Right lobe of liver (tissue), 6 donors: ENCODE measurements around the gene PTPRD. TPM values are rescaled to one million over a fixed set of nuclear protein-coding genes. Genes with fewer than 3 reads are reported as not detected.
A peak's percentile ranks its signal among the peaks of the same experiment; 100 is the strongest.

ENCODE experiments used
- ATAC-seq, 4 donors: fragments of 200-7000 bp; cut with Tn5 transposase; one replicate each; pipeline ENCODE4 v1.9.1; 2020; ENCODE audit warnings: mild to moderate bottlenecking in 4 of 4, moderate library complexity in 4 of 4
- DNase-seq, 3 donors: peaks; one replicate each; pipeline ENCODE4 v3.0.0-alpha.2; 2020
- H3K27ac ChIP-seq, 3 donors: fragments of 200-600 bp; one replicate each; pipeline ENCODE4 v1.8.0; 2022
- H3K27me3 ChIP-seq, 2 donors: fragments of 200-600 bp; one replicate each; pipeline ENCODE4 v1.8.0; 2022
- H3K36me3 ChIP-seq, 4 donors: fragments of 200-600 bp; sonication (generic) in 1 of 4; one replicate each; pipeline versions ENCODE4 v1.5.1 to v1.8.0; 2017 to 2022; ENCODE audit warnings: control low read depth in 1 of 4
- H3K4me1 ChIP-seq, 4 donors: fragments of 200-600 bp; sonication (generic) in 1 of 4; one replicate each; pipeline versions ENCODE4 v1.5.1 to v1.8.0; 2017 to 2022; ENCODE audit warnings: control low read depth in 1 of 4
- H3K4me3 ChIP-seq, 3 donors: fragments of 200-600 bp; one replicate each; pipeline ENCODE4 v1.8.0; 2022
- H3K9me3 ChIP-seq, 4 donors: fragments of 200-600 bp; sonication (generic) in 1 of 4; one replicate each; pipeline versions ENCODE4 v1.5.1 to v1.8.0; 2017 to 2022; ENCODE audit warnings: control low read depth in 1 of 4
- CTCF ChIP-seq, 4 donors: fragments of 200-600 bp in 3 of 4; fragments of 450-650 bp in 1 of 4; IDR thresholded peaks; one replicate each; pipeline versions ENCODE4 v1.5.1 to v1.8.0; 2016 to 2022; ENCODE audit warnings: antibody characterized with exemption in 4 of 4, mild to moderate bottlenecking in 2 of 4
- POLR2A ChIP-seq: fragments of 450-650 bp; IDR thresholded peaks from one replicate; pipeline ENCODE4 v1.6.1; 2017; ENCODE audit warnings: antibody characterized with exemption, mild to moderate bottlenecking
- WGBS: methylation state at CpG from one replicate; pipeline ENCODE4 v1.1.6; 2018; ENCODE audit warnings: low coverage, low lambda C conversion rate; ENCODE audit not compliant: insufficient coverage; ENCODE audit errors: missing lambda C conversion rate; 5-methylcytosine and 5-hydroxymethylcytosine counted together
- intact Hi-C, 2 donors: fragments of 100-400 bp; cut with DNase I; formaldehyde crosslinking; loops; one replicate each; pipeline versions ENCODE4 v1.11.2 to v1.14.1; 2022
- total RNA-seq, 6 experiments: library from RNA; depleted of rRNA in 2 of 6; stranded (reverse); fragments of >200 nt in 2 of 6; fragmentation: NEBNext Ultra II Directional in 3 of 6; extraction: Animal tissue kit (Norgen Biotek cat#: 25700) in 3 of 6; gene quantifications; one replicate each; pipeline versions ENCODE4 v1.1.0 to v1.2.4, GENCODE V29; 2016 to 2023
- donor health status: DM: no; HTN: yes; CAD: no.
- donor health status: DM: no; HTN: no; CAD: no.
- donor health status: DM: no; HTN: no; CAD: no.
- donor health status: DM: no; HTN: yes; CAD: no.
- donor health status: DM: no; HTN: yes; CAD: no.

PTPRD gene
- total RNA-seq, 6 experiments from 2014 or later = 5.4 to 29.8 (median 13.9) TPM

- TF ChIP-seq CTCF (IDR thresholded peaks at IDR 0.05) = no peak
- TF ChIP-seq POLR2A = no peak
- Histone ChIP-seq H3K4me1 (no peaks in the 10 kb centered on the region), H3K9me3 (no peaks in the 10 kb centered on the region), H3K27me3 (no peaks in the 10 kb centered on the region), H3K27ac (no peak overlapping the region), H3K4me3 (no peak overlapping the region), H3K36me3 (no peaks in the 10 kb centered on the region)
- no peak for ATAC-seq
- no peak for DNase-seq
- intact Hi-C loops = loop anchor here in 1 of 2 donors (10.0 kb wide), 1 partner anchor 212 kb away; no protein-coding TSS in a partner anchor
Measured at GRCh38 chr9:10052916-10053315, 559.9 kb downstream of the PTPRD start.

GRCh38 chr9:10052181-10052580 lies 560.6 kb downstream of the PTPRD start:
- Histone ChIP-seq H3K4me1 (no peaks in the 10 kb centered on the region), H3K4me3 (no peak overlapping the region), H3K27me3 (no peaks in the 10 kb centered on the region), H3K27ac (no peak overlapping the region), H3K9me3 (no peaks in the 10 kb centered on the region), H3K36me3 (no peaks in the 10 kb centered on the region)
- intact Hi-C loops = loop anchor here in 1 of 2 donors (10.0 kb wide), 1 partner anchor 213 kb away; no protein-coding TSS in a partner anchor
- DNase-seq (no peak), ATAC-seq (no peak)
- WGBS = 77% methylated on average over 1 of the region's 1 CpG
- no peak for TF ChIP-seq CTCF (IDR thresholded peaks at IDR 0.05)
- no peak for TF ChIP-seq POLR2A

GRCh38 chr9:10050016-10050415 lies 562.8 kb downstream of the PTPRD start:
- Histone ChIP-seq H3K27me3 (no peaks in the 10 kb centered on the region), H3K27ac (no peak overlapping the region), H3K36me3 (no peaks in the 10 kb centered on the region), H3K4me1 (no peaks in the 10 kb centered on the region), H3K4me3 (no peak overlapping the region), H3K9me3 (no peaks in the 10 kb centered on the region)
- intact Hi-C loops = loop anchor here in 1 of 2 donors (10.0 kb wide), 1 partner anchor 215 kb away; no protein-coding TSS in a partner anchor
- 89% methylated on average over 3 of the region's 4 CpGs for WGBS
- no peak for DNase-seq
- no peak for TF ChIP-seq POLR2A
- TF ChIP-seq CTCF (IDR thresholded peaks at IDR 0.05) = no peak
- ATAC-seq = no peak

GRCh38 chr9:10048994-10049393 lies 563.8 kb downstream of the PTPRD start:
- no peak for ATAC-seq
- no peaks in the 10 kb centered on the region for H3K9me3 ChIP-seq
- no peak overlapping the region for H3K4me3 ChIP-seq
- DNase-seq = no peak
- intact Hi-C loops = no loop called here
- 91% methylated on average over 3 of the region's 3 CpGs for WGBS
- no peak overlapping the region for H3K27ac ChIP-seq
- H3K36me3 ChIP-seq = no peaks in the 10 kb centered on the region
- H3K4me1 ChIP-seq = no peaks in the 10 kb centered on the region
- no peaks in the 10 kb centered on the region for H3K27me3 ChIP-seq
- no peak for TF ChIP-seq POLR2A
- TF ChIP-seq CTCF (IDR thresholded peaks at IDR 0.05) = no peak

GRCh38 chr9:10045598-10045997 lies 567.2 kb downstream of the PTPRD start:
- Histone ChIP-seq H3K27ac (no peak overlapping the region), H3K4me3 (no peak overlapping the region), H3K9me3 (no peaks in the 10 kb centered on the region), H3K4me1 (no peaks in the 10 kb centered on the region), H3K36me3 (no peaks in the 10 kb centered on the region), H3K27me3 (no peaks in the 10 kb centered on the region)
- no peak for DNase-seq
- 3% methylated on average over 2 of the region's 2 CpGs for WGBS
- intact Hi-C loops = no loop called here
- ATAC-seq = peak in 2 of 4 donors; percentile 30 to 32
- no peak for TF ChIP-seq POLR2A
- peak; percentile 29 to 44 (median 34) for TF ChIP-seq CTCF (IDR thresholded peaks at IDR 0.05)
